GM18498 (cell line): ENCODE data around the gene NHLRC4.

Experiments used
- ATAC-seq: cut with Tn5 transposase; IDR thresholded peaks from one replicate; pipeline ENCODE4 v1.9.1; 2021; ENCODE audit warnings: mild to moderate bottlenecking, moderate library complexity; ENCODE audit not compliant: unreplicated experiment

Gene NHLRC4

DNA sequence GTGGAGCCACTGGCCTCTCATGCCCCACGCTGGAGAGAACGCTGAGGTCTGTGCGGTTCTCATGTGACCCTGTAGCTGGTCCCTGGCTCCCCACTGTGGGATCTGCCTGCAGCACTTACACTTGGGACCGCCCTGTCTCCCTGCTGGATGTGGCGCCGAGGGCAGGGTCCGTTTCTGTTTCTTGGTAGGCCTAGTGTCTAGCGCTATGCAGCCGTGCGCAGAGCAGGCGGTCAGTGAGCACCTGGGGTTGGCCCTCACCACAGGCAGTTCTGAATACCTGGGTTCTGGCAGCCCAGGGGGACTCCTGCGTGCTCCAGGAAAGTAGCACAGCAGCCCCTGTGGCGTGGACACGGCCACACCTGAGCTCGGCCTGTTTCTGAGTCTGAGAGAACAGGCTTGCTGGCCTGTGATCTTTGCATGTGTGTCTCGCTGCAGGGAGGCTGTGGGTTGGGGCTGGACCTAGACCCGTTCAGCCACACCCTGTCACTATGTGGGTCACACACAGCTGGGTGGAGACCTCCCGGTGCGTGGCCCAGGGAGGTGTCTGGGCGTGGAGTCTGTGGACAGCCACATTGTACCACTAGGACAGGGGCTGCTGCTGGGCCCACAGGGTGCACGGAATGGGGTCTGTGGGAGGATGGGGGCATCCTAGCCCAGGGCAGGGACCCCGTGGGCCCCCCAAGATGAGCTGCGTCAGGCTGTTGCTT lies 36.5 kb upstream of the NHLRC4 start:
- no peak for ATAC-seq

DNA sequence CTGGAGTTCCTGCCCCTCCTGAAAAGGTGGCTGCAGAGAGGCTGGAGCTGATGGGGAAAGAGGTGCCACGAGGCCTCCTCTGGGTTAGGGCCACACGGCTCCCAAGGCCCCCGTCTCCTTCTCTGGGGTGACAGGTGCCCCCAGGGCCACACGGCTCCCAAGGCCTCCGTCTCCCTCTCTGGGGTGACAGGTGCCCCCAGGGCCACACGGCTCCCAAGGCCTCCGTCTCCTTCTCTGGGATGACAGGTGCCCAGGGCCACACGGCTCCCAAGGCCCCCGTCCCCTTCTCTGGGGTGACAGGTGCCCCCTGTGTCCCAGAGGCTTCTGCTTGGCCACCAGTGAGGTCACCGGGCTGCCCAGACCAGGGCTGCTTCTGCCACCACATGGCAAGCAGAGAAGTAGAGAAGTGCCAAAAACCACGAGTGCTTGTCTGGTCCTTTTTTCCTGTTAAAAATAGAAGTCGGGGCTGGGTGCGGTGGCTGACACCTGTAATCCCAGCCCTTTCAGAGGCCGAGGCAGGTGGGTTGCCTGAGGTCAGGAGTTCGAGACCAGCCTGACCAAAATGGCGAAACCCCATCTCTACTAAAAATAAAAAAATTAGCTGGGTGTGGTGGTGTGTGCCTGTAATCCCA lies 35.2 kb upstream of the NHLRC4 start:
- ATAC-seq: no peak

DNA sequence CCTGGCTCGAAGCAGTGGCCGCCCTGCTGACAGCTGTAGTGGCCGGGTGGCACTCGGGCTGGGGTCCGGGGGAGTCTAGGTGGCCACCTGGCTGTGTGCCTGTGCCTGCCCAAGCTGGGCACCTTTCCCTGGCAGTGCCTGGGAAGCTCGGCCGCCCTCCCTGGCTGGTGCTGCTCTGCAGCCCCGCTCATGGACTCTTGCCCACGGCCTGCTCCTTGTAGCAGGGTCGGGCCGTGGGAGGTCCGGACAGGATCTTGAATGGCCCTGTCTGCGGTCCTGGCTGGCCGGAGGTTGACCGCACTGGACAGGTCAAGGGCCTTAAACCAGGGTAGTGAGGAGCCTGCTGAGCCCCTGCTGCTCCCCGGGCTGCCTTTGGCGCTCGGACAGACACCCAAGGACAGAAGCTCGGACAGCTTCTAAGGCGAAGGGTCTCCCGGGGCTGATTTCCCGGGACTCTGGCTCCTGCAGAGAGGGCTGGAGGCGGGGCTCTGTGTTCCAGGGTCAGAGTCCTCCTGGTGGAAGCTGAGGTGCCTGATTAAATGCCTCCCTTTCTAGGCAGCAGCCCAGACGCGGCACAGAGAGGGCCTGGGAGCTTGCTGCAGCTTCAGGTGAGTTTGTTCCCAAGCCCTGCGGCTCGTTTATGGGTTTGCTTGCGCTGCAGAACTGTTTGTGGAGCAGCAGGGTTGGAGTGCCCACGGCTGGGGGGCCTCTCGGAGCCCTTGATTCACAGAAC lies 33.2 kb upstream of the NHLRC4 start:
- ATAC-seq: no peak

GRCh38 chr16:534135-534534 lies 32.7 kb upstream of the NHLRC4 start:
- ATAC-seq: no peak

DNA sequence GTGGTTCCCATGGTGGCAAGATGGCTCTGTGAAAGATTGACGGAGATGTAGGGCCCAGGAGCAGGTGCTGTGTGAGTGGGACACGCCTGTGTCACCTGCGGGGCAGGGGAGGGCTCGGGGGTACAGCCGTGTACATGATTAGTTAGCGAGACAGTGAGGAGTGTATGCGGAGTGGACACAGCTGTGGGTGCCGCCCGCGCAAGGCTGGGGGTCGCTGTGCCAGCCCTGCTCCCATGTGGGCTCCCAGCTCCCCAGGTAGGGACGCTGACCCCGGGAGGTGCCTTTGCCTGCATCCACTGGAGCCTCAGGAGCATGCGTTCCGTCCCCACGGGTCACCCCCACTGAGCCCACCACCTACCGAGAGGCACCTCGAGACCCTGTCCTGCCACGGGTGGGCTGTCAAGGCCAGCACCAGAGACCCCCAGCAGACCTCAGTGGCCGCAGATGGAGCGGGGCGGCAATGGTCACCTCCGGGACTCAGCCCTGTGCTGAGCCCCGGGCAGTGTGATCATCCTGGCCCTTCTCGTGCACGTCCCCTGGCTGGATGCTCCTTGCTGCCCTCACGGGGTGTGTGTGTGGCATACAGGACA lies 31.9 kb upstream of the NHLRC4 start:
- no peak for ATAC-seq

GRCh38 chr16:535446-536405 lies 31.1 kb upstream of the NHLRC4 start:
- no peak for ATAC-seq

GRCh38 chr16:536746-537145 lies 30.1 kb upstream of the NHLRC4 start:
- no peak for ATAC-seq

DNA sequence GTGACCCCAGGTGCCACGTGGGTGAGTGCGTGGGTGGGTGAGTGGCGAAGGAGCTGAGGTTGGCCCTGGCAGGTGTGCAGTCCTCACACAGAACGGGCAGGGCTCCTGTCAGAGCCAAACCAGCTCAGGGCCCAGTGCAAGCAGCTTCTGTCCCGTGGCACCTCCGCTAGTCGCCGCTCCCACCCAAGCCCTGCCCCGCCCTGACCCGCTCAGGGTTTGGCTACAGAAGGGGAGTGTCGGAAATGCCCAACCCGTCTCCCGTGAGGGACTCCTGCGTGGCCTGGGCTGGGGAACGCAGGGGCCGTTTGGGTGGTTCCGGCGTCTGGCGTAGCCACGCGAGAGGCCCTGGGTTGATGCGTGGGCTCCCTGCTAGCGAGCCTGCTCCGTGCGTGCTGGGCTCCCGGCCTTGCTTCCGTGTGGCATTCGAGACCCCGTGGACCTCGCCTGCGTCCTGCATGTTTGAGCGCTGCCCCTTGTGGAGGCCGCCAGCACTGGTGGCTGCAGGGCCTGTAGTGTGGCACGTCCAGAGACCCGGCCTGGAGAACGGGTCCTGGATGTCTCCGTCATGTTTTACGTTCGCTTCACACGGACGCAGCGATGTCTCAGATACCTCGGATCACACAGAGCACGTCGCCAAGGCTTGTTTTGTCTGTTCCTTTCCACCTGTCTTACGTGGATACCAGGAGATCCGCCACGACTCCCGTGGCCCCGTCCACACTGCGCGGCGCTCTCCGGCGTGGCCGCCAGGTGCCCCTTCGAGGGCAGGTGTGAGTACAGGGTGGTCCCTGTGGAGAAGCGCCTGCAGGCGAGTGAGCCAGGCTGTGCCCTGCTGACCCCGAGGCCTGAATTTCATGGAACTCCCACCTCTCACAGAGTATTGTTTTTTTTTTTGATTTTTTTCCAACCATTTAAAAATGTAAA lies 29.1 kb upstream of the NHLRC4 start:
- ATAC-seq: no peak

DNA sequence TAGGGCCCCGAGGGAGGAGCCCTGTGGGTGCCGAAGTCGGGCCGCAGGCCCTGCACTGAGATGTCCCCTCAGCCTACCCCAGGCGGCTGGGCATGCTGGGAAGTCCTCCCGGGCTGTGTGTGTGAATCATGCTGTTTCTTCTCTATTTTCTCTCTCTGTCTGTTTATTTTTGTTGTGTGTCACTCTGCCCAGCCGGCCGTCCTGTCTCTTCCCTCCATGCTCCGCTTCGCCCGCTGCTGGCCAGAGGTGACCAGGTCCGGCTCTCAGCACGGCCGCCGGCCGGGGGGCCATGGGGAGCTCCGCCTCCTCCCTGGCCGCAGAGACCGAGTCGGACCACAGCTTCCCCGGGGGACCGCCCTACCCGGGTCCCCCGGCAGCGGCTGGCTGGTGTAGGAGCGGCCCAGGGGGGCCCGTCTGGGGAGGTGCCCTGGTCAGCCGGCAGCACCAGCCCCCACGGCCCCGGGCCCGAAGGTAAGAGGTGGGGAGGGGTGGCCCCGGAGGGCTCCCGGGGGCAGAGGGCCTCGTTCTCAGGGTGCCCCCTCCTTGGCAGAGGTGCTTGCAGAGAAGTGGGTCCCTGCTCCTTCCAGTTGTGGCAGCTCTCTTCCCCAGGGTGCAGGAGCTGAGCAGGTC lies 26.8 kb upstream of the NHLRC4 start:
- no peak for ATAC-seq

GRCh38 chr16:540645-541340 lies 26.0 kb upstream of the NHLRC4 start:
- ATAC-seq: no peak

DNA sequence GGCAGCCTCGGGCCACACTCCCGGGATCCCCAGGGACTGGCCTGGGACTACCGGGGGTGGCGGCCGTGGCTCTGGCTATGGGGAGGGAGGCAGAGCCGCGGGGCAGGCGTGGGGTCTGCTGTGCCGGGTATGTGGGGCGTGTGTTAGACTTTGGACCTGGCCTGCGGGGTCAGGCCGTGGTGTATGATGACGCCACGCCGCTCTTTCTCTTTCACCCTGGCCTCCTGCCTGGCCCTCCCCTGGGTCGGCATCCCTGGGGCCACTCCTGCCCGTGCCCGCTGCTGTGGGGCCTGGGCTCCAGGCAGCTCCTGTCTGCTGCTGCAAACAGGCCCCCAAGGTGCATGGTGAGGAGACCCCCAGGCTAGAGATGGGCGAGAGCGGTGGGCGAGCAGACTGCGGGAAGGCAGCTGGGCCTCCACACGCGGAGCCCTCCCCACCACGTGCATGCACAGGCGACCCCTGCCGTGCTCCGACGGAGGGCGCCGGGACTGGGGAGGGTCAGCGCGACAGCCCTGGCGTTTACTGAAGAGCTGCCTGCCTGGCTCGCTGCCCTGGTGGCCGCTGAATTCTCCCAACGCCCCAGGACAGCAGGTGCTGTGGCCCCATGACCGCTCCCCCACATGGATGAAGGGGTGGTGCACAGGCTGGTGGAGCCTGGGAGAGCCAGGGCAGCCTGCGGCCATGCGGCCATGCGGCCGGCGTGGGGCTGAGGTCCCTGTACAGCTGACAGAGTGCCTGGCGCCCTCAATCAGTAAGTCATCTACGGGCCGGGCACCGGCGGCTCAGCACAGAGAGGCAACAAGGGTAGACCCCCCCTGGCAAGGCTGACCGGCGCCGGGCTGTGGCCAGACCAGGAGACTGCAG lies 23.3 kb upstream of the NHLRC4 start:
- ATAC-seq: no peak

GRCh38 chr16:544517-544916 lies 22.3 kb upstream of the NHLRC4 start:
- ATAC-seq: no peak

GRCh38 chr16:546909-547770 lies 19.7 kb upstream of the NHLRC4 start:
- ATAC-seq: no peak

DNA sequence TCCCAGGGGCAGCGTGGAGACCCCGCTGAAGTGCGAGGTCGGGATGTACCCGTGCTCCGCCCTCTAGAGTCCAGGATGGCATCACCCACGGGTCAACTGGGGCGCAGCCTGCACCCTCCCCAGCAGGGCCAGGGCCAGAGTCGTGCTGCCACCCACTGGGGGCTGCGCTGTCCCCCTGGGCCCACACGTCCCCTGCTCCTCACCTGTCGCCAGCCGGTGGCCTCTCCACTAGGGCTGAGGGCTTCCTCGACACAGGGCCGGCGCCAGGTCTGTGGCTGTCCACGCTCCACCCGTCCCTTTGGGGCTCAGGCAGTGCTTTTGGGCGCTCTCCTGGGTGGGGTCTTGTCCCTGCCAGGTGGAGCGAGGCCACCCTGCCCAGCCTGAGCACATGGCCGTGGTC lies 18.2 kb upstream of the NHLRC4 start:
- ATAC-seq: no peak

DNA sequence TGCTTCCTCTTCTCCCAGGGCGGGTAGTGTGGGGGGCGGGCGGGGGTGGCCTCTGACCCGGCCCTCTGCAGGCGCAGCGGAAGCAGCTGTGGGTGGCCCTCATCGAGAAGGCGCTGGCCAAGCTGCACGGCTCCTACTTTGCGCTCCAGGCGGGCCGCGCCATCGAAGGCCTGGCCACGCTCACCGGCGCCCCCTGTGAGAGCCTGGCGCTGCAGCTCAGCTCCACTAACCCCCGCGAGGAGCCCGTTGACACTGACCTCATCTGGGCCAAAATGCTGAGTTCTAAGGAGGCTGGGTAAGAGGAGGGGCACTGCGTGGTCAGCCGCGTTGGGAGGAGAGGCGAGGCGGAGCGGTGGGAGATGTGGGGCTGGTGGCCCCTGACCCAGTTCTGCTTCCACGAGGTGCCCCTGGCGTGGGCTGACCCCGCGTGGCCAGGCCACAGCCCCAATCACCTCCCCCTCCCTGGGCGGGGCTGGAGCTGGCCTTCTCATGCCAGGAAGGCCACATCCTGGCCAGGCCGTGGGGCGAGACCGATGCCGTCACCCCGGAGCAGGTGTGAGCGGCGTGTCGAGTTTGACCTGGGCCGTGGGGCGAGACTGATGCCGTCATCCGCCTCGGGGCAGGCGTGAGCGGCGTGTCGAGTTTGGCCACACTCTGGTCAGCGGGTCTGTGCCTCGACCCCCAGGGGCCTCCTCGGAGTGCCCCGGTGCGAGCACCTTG lies 17.1 kb upstream of the NHLRC4 start:
- ATAC-seq: no peak

- ATAC-seq: no peak
These were observed 15.6 kb upstream of the NHLRC4 start for GRCh38 chr16:551210-551609.
